Measurements from ENCODE around the gene MAGT1. TPM values are rescaled to one million over a fixed set of nuclear protein-coding genes. Genes with fewer than 3 reads are reported as not detected.

The MAGT1 gene
- total RNA-seq, 4 donors from 2014 or later = 33.6 to 122 (median 48.6) TPM

Small RNA genes lying within 50 kb of the gene (small RNA-seq; reads per million reads assigned to genes)
- gene RN7SL460P = not detected
- gene RNU6-854P = not detected

Other genes starting within 250 kb of the MAGT1 start
- gene ATRX, start 109.2 kb downstream of the MAGT1 start, total RNA-seq = 100 to 1,000 TPM in 2 of 4 donors, 10 to 100 TPM in 2; 22.8 to 249 (median 112) TPM
- gene COX7B, start 4.0 kb upstream of the MAGT1 start, total RNA-seq = 100 to 1,000 TPM; 182 to 801 (median 415) TPM
- gene ATP7A, start 15.3 kb upstream of the MAGT1 start, total RNA-seq = 10 to 100 TPM in 2 of 4 donors, 1 to 10 TPM in 2; 4.9 to 26.5 (median 12.8) TPM
- not detected for gene PGAM4, start 74.2 kb upstream of the MAGT1 start, total RNA-seq
- 100 to 1,000 TPM in 3 of 4 donors, 10 to 100 TPM in 1; 84.5 to 151 (median 132) TPM for gene PGK1, start 208.8 kb upstream of the MAGT1 start, total RNA-seq
- gene TAF9B, start 244.2 kb upstream of the MAGT1 start, total RNA-seq = 10 to 100 TPM; 10.2 to 44.2 (median 32.2) TPM